Left ventricle myocardium superior (tissue), 1 donor: ENCODE measurements around the gene INVS. TPM values are rescaled to one million over a fixed set of nuclear protein-coding genes. Genes with fewer than 3 reads are reported as not detected.
"Not testable (repeated sequence)": the region's sequence is repeated elsewhere in the genome, so short reads cannot be mapped to it uniquely, and the experiment has no call there.

Experiments
- ATAC-seq: fragments of 200-7000 bp; cut with Tn5 transposase; one replicate; pipeline ENCODE4 v1.9.1; 2020; ENCODE audit warnings: mild to moderate bottlenecking, moderate library complexity
- DNase-seq: peaks from one replicate; pipeline ENCODE4 v3.0.0-alpha.2; 2020
- intact Hi-C: fragments of 100-400 bp; cut with micrococcal nuclease; formaldehyde crosslinking; loops from one replicate; pipeline ENCODE4 v1.11.0; 2022
- total RNA-seq: library from RNA; stranded (reverse); fragmentation: NEBNext Ultra II Directional; extraction: Animal tissue kit (Norgen Biotek cat#: 25700); gene quantifications from one replicate; pipeline ENCODE4 v1.2.1, GENCODE V29; 2021
- donor health status: DM: no; HTN: yes; CAD: no; lungs with severe emphysema.

The INVS gene
- total RNA-seq, 1 donor from 2014 or later, result 6.1 TPM

DNA sequence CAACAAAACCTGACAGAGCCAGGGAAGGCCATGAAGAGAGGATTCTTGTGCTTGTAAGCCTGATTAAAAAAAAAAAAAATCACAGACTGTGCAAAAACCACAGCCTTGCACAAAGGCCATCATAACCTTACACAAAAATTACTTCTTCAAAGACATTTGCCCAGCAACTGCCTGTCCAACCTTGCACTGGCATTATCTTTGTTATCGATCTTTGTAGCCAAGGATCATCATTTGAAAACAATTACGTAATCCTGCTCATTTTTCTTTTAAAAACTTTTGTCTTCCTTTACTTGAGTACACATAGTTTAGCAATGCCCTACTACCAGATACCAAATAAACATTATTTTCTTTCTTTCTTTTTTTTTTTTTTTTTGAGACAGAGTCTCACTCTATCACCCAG lies 128.6 kb downstream of the INVS start:
- no peak for ATAC-seq
- intact Hi-C loops, result no loop called here
- DNase-seq, result no peak

DNA sequence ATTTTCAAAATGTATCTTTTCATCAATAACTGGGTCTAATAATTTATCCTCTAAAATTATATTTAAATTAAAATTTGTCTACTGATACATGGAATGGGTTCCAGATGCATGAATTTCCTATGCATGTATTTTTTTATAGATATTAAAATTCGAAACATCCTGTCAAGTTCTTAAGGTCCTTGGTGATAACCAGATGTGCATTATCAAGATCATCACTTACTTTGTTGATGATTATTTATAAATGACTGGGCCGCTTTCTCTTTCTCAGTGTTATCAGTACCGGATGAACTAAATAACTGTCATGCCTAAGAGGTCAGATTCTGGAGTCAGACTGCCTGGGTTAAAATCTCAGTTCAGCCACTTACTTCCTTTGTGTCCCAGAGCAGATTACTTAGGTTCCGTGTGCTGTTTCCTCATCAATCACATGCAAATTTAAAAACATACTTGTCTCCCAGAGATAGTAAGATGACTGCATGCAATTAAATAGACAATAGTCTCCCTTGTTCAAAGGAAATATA lies 129.4 kb downstream of the INVS start:
- intact Hi-C loops, result no loop called here
- no peak for ATAC-seq
- DNase-seq, result no peak

DNA sequence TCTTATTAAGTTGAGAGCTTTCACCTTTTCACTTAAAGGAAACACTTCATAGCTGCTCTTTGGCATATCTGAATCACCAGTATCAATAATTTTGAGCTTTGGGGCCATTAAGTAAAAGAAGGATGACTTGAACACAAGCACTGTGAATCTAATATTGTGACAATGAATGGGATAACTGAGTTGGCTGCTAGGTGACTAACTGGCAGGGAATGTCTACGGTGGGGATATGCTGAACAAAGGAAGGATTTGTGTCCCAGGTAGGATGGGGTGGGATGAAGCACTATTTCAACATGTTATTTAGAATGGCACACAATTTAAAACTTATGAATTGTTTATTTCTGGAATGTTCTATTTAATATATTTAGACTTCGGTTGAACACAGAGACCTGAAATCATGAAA lies 130.1 kb downstream of the INVS start:
- DNase-seq, result no peak
- intact Hi-C loops, result no loop called here
- no peak for ATAC-seq

DNA sequence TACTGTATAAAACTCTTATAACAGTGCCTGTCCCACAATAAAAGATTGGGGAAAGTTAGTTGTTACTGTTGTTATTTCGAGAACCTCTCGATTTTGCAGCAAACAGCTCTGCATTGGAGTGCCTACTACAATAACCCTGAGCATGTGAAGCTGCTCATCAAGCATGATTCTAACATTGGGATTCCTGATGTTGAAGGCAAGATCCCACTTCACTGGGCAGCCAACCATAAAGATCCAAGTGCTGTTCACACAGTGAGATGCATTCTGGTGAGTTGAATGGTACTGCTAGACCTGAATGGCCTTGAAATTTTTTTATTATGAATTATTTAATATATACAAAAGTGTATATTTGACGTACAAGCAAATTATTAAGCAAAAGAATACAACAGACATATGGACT lies 130.5 kb downstream of the INVS start:
- DNase-seq (no peak), ATAC-seq (no peak)
- intact Hi-C loops, result no loop called here

DNA sequence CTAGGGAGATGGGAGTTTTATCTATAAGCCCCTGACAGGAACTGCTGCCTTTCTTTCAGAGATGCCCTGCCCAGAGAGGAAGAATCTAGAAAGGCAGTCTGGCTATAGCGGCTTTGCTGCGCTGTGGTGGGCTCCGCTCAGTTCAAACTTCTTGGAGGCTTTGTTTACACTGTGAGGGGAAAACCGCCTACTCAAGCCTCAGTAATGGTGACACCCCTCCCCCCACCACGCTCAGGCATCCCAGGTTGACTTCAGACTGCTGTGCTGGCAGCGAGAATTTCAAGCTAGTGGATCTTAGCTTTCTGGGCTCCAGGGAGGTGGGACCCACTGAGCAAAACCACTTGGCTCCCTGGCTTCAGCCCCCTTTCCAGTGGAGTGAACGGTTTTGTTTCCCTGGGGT lies 137.9 kb downstream of the INVS start:
- DNase-seq, intact Hi-C loops, ATAC-seq: not testable (repeated sequence)

DNA sequence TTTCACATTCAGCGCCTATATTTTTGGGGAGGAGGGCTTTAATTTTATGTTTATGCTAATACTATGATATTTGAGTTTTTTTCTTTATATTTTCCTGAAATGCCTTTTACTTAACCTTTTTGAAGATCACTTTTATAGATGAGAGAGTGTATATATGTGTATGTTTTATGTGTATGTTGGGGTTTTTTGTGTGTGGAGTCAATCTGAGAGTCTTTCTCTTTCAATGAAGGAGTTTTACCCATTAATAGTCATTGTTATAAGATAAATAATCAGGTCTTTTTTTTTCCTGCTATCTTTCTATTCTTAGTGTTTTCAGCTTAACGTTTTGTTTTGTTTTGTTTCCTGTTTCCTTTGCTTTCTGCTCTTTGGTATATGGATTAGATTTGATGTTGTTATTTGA lies 141.5 kb downstream of the INVS start:
- DNase-seq (no peak), ATAC-seq (no peak)
- intact Hi-C loops, result no loop called here

DNA sequence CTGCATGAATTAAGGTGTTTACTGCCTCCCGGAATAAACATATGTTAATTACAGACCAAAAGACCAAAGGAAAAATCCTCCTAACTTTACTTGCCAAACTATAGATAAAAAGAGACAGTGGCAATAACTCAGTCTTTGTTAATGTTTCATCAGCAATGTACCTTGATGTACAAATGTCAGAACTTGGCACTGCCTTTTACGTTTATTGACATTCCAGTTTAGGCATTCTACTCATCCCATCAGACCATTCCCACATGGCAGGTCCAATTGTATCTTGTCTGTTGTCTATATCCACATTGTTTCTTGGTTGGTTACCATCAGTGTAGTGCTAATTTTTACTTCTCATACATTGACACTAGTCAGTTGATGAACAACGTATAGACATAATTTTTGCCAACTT lies 168.2 kb downstream of the INVS start:
- DNase-seq (no peak), ATAC-seq (no peak)
- intact Hi-C loops, result no loop called here

DNA sequence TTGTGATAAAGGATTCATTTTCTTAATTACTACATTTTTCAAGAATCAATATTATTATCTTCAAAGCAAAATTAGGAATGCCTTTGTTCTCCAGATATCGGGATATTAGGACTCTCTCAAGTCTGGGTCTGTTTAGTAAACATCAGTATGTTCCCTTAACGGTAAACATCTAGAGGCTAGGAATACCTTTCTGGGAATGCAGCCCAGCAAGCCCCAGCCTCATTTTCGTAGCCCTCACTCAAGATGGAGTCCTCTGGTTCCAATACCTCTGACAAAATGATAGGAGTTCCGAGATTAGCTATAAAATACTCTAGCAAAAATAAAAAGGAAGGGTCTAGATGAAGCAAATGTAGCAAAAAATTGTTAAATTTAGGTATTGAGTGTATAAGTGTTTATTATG lies 169.2 kb downstream of the INVS start:
- DNase-seq, result no peak
- ATAC-seq, result no peak
- intact Hi-C loops, result no loop called here

DNA sequence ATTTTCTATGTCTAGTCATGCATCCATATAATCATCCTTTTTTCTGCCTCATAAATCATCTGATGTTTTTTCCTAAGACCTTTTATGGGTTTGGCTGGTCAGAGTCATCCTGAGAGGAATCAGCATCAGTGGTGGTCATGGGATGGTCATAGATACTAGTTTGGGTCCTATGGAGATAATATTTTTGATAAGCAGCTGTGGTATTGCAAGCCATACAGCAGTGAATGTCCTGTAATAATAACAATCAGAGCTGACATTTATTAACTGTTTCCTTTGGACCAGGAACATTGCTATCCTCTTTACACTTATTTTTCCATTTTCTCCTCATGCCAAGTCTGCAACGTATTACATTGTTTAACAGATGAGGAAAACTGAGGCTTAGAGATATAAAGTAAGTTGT lies 170.6 kb downstream of the INVS start:
- ATAC-seq, result no peak
- DNase-seq, result no peak
- intact Hi-C loops, result no loop called here

DNA sequence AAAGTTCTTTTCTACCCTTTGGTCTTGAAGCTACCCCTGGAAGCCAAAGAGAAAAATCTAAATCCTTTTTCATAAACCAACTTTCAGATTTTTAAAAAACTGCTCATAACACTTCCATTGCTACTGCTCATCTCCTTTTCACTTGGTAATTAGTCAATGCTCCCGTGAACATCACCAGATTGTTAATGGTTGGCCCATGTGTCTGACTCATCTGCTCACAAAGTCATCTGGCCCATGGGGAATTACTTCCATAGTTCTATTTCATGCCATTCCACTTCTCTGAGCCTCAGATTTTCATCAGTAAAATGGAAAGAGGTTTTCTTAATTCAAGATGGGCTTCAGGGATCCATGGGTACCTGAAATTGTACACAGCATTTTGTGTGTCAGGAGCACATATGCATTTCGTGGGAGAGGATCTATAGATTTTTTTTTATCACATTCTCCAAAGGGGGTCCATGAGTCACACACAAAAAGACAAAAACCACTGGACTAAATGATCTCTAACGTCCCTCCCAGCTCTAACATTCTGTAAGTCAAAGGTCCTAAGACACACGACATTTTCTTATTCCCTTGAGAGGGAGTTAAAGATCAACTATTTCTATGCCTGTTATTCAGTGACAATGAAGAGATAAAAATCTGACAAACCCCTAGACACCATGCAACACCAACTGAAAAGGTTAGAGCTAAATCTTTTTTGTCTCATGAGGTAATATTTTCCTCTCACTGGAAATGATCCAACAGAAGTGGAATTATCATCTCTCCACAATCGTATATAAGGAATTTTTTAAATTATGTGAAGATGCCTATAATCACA lies 178.3 kb downstream of the INVS start:
- no peak for ATAC-seq
- no peak for DNase-seq
- intact Hi-C loops, result no loop called here

DNA sequence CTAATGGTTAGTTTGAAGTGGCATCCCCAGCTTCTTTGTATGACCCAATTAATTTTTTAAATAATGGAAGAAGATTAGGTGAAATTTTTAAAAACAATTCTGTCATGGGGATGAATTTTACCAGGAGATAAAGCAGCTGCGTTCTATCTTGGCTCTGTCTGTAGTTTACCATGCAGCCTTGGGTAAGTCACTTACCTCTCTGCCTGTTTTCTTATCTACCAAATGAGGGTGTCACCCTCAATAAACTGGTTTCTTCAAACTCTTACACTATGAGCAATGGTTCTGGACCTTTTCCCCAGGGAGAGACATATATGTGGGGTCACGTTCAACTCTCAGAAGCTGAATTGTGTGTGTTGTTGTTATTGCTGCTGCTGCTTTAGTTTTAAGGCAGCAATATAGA lies 182.0 kb downstream of the INVS start:
- intact Hi-C loops, result no loop called here
- DNase-seq, result no peak
- ATAC-seq, result no peak

DNA sequence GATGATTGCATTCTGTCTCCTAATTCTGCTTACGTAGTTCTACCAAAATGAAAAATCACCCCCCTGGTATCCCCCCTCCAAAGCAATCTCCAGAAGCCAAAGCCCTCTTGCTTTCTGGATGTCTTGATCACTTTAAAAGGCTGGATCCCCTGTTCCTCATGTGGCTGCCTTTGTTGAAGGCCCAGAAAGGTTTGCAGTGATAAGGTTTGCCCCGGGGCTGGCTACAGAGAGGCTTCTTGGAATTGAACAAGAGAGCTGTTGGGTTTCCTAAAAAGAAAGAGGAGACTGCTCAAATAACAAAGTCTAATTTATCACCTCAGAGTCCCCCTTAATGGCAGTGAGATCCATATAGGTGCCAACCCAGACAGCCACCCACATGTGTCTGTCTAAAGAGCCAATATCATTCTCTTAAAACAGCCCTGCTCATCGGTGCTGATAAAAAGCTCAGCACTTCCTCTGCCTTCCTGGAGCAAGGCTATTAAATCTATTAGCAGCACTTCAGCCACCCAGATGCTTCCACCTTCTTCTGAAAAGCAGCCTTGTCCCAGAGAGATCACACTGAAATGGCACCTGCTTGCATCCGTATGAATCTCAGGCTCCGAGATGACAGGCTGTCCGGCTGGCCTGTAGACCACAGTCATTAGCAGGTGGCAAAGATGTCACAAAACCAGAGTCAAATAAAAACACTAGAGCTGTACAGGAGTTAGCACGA lies 182.8 kb downstream of the INVS start:
- ATAC-seq (no peak), DNase-seq (no peak)
- intact Hi-C loops, result no loop called here

DNA sequence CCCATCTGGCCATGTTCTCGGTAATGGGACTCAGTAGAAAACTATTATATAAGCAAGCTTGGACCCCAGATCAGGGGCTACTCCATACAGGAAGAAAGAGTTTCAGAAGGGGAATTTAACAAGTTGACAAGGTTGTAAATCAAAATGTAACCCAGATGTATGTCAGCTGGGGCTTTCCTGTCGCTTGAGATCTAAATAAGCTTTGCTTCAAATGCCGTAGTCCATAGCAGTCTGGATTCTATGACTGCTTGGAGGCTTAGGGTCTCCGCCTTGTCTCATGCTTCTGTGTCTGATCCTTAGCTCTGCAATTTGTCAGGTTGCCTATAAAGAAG lies 183.3 kb downstream of the INVS start:
- ATAC-seq, result no peak
- intact Hi-C loops, result no loop called here
- DNase-seq, result no peak

DNA sequence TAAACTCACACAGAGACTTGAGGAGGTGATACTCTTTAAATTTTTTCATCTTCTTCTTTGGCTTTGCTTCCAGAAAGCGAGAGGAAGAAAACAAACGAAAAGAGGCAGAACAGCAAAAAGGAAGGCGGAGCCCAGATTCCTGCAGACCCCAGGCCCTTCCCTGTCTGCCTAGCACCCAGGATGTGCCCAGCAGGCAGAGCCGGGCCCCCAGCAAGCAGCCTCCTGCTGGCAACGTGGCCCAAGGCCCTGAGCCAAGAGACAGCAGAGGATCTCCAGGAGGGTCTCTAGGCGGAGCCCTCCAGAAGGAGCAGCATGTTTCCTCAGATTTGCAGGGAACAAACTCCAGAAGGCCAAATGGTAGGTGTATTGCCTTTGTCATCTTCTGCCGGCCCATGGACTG lies 185.2 kb downstream of the INVS start:
- intact Hi-C loops, result no loop called here
- ATAC-seq, result no peak
- no peak for DNase-seq

DNA sequence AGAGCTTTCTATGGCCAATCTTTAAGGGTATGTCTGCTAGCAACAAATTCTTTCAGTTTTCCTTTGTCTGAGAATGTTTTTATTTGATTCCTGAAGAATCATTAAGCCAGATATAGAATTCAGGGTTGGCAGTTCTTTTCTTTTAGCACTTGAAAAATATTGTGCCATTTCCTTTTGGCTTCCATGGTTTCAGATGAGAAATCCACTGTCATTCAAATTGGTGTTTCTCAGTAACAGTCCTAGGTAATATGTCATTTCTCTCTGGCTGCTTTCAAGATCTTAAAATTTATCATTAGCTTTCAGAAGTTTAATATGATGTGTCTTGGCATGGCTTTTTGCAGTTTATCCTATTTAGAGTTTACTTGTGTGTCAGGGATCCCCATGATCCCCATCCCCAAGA lies 186.0 kb downstream of the INVS start:
- intact Hi-C loops, result no loop called here
- DNase-seq (no peak), ATAC-seq (no peak)

DNA sequence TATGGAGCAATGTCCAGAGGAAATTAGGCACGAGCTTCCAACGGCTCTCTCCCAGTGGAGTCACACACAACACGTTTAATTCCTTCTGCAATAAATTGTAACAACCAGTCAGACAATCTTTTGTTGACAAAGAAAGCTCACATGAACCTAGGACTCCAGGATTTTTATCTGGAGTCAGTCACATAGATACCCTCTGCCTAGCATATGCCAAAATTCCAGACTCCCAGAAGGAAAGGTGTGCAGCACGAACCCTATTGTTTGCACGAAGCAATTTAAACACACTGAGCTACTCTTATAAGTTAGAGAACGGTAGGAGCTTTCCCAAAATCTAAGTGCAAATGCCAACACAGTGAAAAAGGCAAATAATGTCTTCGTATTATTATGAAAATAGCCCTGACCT lies 186.6 kb downstream of the INVS start:
- no peak for ATAC-seq
- intact Hi-C loops, result no loop called here
- DNase-seq, result no peak

DNA sequence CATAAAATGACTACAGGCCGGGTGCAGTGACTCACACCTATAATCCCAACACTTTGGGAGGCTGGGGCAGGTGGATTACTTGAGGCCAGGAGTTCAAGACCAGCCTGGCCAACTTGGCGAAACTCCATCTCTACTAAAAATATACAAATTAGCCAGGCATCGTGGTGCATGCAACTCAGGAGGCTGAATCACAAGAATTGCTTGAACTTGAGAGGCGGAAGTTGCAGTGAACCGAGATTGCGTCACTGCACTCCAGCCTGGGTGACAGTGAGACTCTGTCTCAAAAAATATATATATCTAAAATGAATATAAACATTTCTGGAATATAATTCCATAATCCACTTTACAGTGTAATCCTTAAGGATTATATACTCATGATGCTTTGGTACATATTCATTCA lies 187.2 kb downstream of the INVS start:
- DNase-seq, result no peak
- intact Hi-C loops, result no loop called here
- no peak for ATAC-seq

DNA sequence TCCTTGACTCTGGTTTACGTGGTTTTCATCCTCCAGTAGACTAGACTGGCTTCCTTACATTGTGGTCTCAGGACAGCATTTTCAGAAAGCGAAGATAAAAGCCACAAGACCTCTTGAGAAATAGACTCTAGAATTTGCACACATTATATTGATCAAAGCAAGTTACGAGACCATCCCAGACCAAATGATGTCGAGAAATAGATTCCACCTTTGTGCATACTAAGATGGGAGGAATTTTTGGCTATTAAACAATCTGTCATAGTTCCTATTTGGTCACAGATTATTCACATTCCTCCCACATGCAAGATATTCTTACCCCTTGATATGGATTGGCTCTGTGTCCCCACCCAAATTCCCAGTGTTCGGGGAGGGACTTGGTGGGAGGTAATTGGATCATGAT lies 188.1 kb downstream of the INVS start:
- ATAC-seq (no peak), DNase-seq (no peak)
- intact Hi-C loops, result no loop called here

DNA sequence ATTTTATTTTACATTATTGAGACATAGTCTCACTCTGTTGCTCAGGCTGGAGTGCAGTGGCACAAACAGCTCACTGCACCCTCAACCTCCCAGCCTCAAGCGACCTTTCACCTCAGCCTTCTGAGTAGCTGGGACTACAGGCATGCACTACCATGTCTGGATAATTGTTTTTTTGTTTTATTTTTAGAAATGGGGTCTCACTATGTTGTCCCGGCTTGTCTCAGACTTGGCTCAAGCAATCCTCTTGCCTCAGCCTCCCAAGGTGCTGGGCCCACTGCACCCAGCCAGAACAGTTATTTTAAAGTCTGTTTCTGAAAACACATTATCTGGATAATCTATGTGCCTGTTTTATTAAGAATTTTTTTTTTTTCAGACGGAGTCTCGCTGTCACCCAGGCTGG lies 191.7 kb downstream of the INVS start:
- intact Hi-C loops, result no loop called here
- ATAC-seq (no peak), DNase-seq (no peak)

DNA sequence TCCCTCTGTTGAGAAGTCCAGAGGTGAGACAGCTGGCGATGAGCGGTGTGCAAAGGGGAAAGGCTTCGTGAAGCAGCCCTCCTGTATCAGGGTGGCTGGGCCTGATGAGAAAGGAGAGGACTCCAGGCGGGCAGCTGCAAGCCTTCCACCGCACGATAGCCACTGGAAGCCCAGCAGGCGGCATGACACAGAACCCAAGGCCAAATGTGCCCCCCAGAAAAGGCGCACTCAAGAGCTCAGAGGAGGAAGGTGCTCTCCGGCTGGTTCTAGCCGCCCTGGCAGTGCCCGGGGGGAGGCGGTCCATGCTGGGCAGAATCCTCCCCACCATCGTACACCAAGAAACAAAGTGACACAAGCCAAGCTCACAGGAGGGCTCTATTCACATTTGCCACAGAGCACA lies 193.4 kb downstream of the INVS start:
- DNase-seq (no peak), ATAC-seq (no peak)
- intact Hi-C loops, result no loop called here

DNA sequence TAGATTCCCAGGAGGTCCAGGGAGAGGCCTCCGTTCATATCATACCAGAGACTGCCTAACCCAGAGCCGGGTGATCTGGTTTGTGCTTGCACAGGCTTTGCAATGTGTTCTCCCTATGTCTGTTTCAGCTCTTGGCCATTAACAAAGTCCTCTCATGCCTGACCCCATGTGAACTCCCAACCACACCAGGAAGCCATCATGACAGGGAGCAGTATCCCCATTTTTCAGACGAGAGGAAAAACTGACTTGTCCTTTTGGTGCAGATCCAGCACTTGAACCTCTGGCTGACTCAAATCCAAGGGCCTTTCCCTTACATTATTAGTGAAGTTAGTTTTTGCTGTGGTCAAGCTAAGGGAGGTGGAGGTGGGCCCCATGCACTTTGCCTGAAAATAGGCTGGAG lies 195.3 kb downstream of the INVS start:
- intact Hi-C loops, result no loop called here
- DNase-seq (no peak), ATAC-seq (no peak)
